Hepatic stellate cell (primary cell): Measurements from ENCODE around the gene N4BP3.
A peak's percentile ranks its signal among the peaks of the same experiment; 100 is the strongest.

Experiments used
- DNase-seq: peaks from one replicate; pipeline ENCODE4 v3.0.0; 2011; ENCODE audit warnings: low spot score

The N4BP3 gene

GRCh38 chr5:178150977-178151734 is 37.8 kb downstream of the N4BP3 start:
- no peak for DNase-seq

- no peak for DNase-seq
Observed at GRCh38 chr5:178152491-178153444, 39.4 kb downstream of the N4BP3 start.

DNA sequence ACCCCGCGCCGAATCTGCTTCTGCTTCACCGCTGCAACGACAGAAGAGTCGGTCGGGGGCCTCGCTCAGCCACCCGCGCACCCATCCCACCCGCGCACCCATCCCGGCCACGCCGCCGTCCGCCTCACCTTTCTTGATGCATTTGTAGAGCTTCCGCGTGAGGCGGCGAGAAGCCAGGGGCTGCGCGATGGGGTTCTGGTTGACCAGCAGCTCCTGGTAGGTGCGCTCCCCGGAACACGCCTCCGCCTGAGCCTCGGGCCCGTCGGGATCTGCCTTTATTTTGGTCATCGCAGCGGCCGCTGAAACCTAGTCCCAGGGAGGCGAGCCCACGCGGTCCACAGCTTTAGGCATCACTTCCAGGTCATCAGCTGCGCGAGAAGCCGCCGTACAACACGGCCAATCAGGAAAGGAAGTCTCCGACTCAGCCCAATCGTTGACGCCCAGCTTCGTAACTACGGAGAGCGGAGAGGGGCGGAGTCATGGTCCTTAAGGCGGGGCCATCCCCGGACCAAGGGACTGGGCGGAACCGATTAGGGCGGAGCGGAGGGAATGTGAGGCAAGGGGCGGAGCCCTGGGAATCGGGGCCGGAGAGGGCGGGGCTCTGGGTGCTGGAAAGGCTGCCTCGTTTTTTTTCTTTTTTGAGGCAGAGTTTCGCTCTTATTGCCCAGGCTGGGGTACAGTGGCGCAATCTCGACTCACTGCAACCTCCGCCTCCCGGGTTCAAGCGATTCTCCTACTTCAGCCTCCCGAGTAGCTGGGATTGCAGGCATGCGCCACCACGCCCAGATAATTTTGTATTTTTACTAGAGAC is 40.4 kb downstream of the N4BP3 start, which contains the start of gene NHP2:
NHP2 (minus strand) TSS at position 356 of the 811 bp plus-strand sequence; CDS start at position 288, 68 bp downstream.
- peak; percentile 98 for DNase-seq

DNA sequence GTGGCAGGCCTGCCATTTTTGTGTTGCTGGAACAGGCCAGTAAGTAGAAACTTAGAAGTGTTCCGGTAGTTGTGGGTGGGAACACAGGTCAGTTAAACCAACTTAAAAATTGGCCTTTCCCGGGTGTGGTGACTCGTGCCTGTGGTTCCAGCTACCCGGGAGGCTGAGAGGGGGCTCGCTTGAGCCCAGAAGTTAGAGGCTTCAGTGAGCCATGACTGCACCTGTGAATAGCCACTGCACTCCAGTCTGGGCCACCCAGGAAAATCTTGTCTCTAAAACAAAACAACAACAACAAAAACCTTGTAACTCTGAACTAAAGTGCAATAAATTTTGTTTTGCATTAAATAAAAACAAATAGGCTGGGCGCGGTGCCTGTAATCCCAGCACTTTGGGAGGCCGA is 41.7 kb downstream of the N4BP3 start:
- no peak for DNase-seq

- DNase-seq = no peak
Observed at GRCh38 chr5:178160176-178160575, 46.8 kb downstream of the N4BP3 start.

DNA sequence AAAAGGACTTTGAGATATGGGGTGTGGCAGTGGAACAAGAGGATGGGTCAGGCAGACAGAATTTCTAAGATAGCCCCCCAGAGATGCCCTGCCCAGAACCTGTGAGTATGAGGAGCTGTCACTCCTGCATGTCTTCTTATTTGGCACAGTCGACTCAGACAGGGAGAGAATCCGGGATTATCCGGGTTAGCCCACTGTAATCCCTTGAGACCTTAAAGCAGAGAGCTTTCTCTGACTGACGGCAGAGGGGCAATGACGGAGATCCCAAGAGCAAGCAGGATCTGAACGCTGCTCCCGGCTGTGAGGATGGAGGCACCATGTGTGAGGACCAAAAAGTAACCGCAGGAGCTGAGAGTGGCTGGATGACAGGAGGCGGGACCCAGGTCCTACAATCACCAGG is 49.1 kb downstream of the N4BP3 start:
- DNase-seq = no peak

- DNase-seq = peak; percentile 86
Observed at GRCh38 chr5:178163772-178164735, 50.7 kb downstream of the N4BP3 start.

DNA sequence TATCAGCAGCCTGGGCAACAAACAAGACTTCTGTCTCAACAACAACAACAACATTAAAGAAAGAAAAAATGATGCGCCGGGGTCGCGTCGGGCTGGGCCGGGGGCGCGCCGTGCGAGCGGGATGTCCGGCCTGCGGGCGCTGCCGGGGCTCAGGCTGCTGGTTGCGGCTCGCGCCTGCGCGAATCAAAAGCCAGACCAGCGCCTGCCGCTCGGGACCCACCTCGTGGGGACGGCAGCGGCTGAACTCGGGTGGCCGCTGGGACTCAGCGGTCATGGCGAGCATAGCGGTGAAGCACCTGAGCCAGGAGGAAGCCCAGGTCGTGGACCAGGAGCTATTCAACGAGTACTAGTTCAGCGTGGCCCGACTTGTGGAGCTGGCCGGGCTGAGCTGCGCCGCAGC is 52.2 kb downstream of the N4BP3 start:
- no peak for DNase-seq

DNA sequence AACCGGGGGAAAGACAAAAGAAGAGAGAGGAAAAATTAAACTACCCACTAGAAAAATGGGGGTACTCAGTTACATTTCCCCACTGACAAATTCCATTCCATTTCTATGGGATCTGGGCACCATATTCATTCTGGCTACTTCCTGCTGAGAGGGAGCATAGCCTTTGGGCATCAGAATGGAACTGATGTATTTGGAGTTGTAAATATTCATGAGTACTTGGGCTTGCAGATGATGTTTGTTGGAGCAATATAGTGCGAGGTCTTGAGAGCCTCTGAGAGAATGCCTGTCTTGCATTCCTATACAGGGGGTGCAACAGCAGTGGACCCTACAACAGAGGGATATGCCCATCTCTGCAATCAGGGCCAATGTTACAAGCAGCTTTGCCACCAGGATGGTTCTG is 57.1 kb downstream of the N4BP3 start:
- no peak for DNase-seq

- no peak for DNase-seq
Observed at GRCh38 chr5:178174456-178174855, 61.1 kb downstream of the N4BP3 start.
